KMS-11 (cell line): ENCODE measurements around the gene YY1.

Experiments used
- H2AFZ ChIP-seq: fragments of 200-600 bp; sonication (generic); 2 replicates; pipeline ENCODE4 v1.6.1; 2016; ENCODE audit warnings: antibody characterized with exemption, mixed run types, low read depth
- H3K27ac ChIP-seq: fragments of 200-600 bp; sonication (generic); 2 replicates; pipeline ENCODE4 v1.6.1; 2016; ENCODE audit warnings: mild to moderate bottlenecking, mixed run types
- H3K27me3 ChIP-seq: fragments of 200-600 bp; sonication (generic); 2 replicates; pipeline ENCODE4 v1.6.1; 2017; ENCODE audit warnings: mild to moderate bottlenecking, low read depth, mixed run types, moderate library complexity; ENCODE audit not compliant: insufficient read depth
- H3K36me3 ChIP-seq: fragments of 200-600 bp; sonication (generic); 2 replicates; pipeline ENCODE4 v1.6.1; 2017; ENCODE audit warnings: mild to moderate bottlenecking, mixed run types; ENCODE audit not compliant: insufficient read depth
- H3K4me1 ChIP-seq: fragments of 200-600 bp; sonication (generic); 2 replicates; pipeline ENCODE4 v1.6.1; 2016; ENCODE audit warnings: mild to moderate bottlenecking, low read depth, mixed run types; ENCODE audit not compliant: poor library complexity, severe bottlenecking
- H3K4me2 ChIP-seq: fragments of 200-600 bp; sonication (generic); 2 replicates; pipeline ENCODE4 v1.7.0; 2016; ENCODE audit warnings: mild to moderate bottlenecking, mixed run types
- H3K4me3 ChIP-seq: fragments of 200-600 bp; sonication (generic); IDR thresholded peaks from 2 replicates; pipeline ENCODE4 v1.6.1; 2017; ENCODE audit warnings: low read depth, low read length, mixed read lengths; ENCODE audit not compliant: insufficient read depth
- H3K79me2 ChIP-seq: fragments of 200-600 bp; sonication (generic); 2 replicates; pipeline ENCODE4 v1.6.1; 2016; ENCODE audit warnings: low read depth, mixed run types; ENCODE audit not compliant: insufficient read depth
- H3K9ac ChIP-seq: fragments of 200-600 bp; sonication (generic); 2 replicates; pipeline ENCODE4 v1.6.1; 2016; ENCODE audit warnings: mild to moderate bottlenecking, mixed run types
- H4K20me1 ChIP-seq: fragments of 200-600 bp; sonication (generic); 2 replicates; pipeline ENCODE4 v1.6.1; 2016; ENCODE audit warnings: mild to moderate bottlenecking, mixed run types; ENCODE audit not compliant: insufficient read depth
- CTCF ChIP-seq: fragments of 200-600 bp; sonication (generic); conservative IDR thresholded peaks from 2 replicates; pipeline ENCODE4 v1.6.1; 2017; ENCODE audit warnings: low read depth, mild to moderate bottlenecking, antibody characterized with exemption, low read length, moderate library complexity, mixed read lengths

Gene YY1

GRCh38 chr14:100288382-100289185 lies 49.6 kb downstream of the YY1 start:
- TF ChIP-seq CTCF: no peak
- Histone ChIP-seq H3K79me2 (no peaks in the 10 kb centered on the region), H2AFZ (no peak overlapping the region), H4K20me1 (no peaks in the 10 kb centered on the region), H3K27ac (no peak overlapping the region), H3K36me3 (no peaks in the 10 kb centered on the region), H3K4me3 (no peak overlapping the region), H3K4me2 (no peak overlapping the region), H3K9ac (no peak overlapping the region), H3K27me3 (no peaks in the 10 kb centered on the region), H3K4me1 (no peaks in the 10 kb centered on the region)

GRCh38 chr14:100289916-100290606 lies 51.1 kb downstream of the YY1 start:
- Histone ChIP-seq H3K4me3 (no peak overlapping the region), H3K9ac (no peak overlapping the region), H3K36me3 (no peaks in the 10 kb centered on the region), H2AFZ (no peak overlapping the region), H3K4me1 (no peaks in the 10 kb centered on the region), H3K4me2 (no peak overlapping the region), H3K27me3 (no peaks in the 10 kb centered on the region), H4K20me1 (no peaks in the 10 kb centered on the region), H3K79me2 (no peaks in the 10 kb centered on the region), H3K27ac (no peak overlapping the region)
- no peak for TF ChIP-seq CTCF

- Histone ChIP-seq H3K27ac (no peak overlapping the region), H3K79me2 (no peaks in the 10 kb centered on the region), H3K27me3 (no peaks in the 10 kb centered on the region), H4K20me1 (no peaks in the 10 kb centered on the region), H3K4me1 (no peaks in the 10 kb centered on the region), H2AFZ (no peak overlapping the region), H3K9ac (no peak overlapping the region), H3K4me2 (no peak overlapping the region), H3K36me3 (no peaks in the 10 kb centered on the region), H3K4me3 (no peak overlapping the region)
- TF ChIP-seq CTCF: no peak
Observed at GRCh38 chr14:100290607-100291304, 51.8 kb downstream of the YY1 start.

- Histone ChIP-seq H2AFZ (no peak overlapping the region), H3K4me3 (no peak overlapping the region), H3K27ac (no peak overlapping the region), H3K79me2 (no peaks in the 10 kb centered on the region), H3K27me3 (no peaks in the 10 kb centered on the region), H3K4me1 (no peaks in the 10 kb centered on the region), H3K9ac (no peak overlapping the region), H3K36me3 (no peaks in the 10 kb centered on the region), H4K20me1 (no peaks in the 10 kb centered on the region), H3K4me2 (no peak overlapping the region)
- TF ChIP-seq CTCF: no peak
Observed at GRCh38 chr14:100291305-100292075, 52.5 kb downstream of the YY1 start.
